Stomach smooth muscle (tissue), 2 donors: ENCODE results near the gene ZFP62.

Experiments used
- H3K27ac ChIP-seq: one replicate; pipeline ENCODE4 v1.7.0; 2013; ENCODE audit warnings: mild to moderate bottlenecking, low read length, inconsistent platforms
- H3K27me3 ChIP-seq, 2 donors: one replicate each; pipeline ENCODE4 v1.7.0; 2013; ENCODE audit warnings: low read length in 2 of 2; ENCODE audit not compliant: insufficient read depth in 2 of 2, control insufficient read depth in 1 of 2
- H3K36me3 ChIP-seq, 2 donors: one replicate each; pipeline ENCODE4 v1.7.0; 2013; ENCODE audit warnings: low read length in 2 of 2; ENCODE audit not compliant: control insufficient read depth in 2 of 2, insufficient read depth in 2 of 2
- H3K4me1 ChIP-seq: one replicate; pipeline ENCODE4 v1.7.0; 2013; ENCODE audit warnings: low read length; ENCODE audit not compliant: control insufficient read depth, insufficient read depth
- H3K4me3 ChIP-seq, 2 donors: one replicate each; pipeline ENCODE4 v1.7.0; 2013; ENCODE audit warnings: low read length in 2 of 2
- H3K9ac ChIP-seq, 2 donors: one replicate each; pipeline ENCODE4 v1.7.0; 2013; ENCODE audit warnings: low read length in 2 of 2, mild to moderate bottlenecking in 1 of 2
- H3K9me3 ChIP-seq, 2 donors: one replicate each; pipeline ENCODE4 v1.7.0; 2013; ENCODE audit warnings: low read length in 2 of 2; ENCODE audit not compliant: control insufficient read depth in 2 of 2
- donor health status: healthy.
- donor health status: Pancreatic carcinoma.

Gene ZFP62

DNA sequence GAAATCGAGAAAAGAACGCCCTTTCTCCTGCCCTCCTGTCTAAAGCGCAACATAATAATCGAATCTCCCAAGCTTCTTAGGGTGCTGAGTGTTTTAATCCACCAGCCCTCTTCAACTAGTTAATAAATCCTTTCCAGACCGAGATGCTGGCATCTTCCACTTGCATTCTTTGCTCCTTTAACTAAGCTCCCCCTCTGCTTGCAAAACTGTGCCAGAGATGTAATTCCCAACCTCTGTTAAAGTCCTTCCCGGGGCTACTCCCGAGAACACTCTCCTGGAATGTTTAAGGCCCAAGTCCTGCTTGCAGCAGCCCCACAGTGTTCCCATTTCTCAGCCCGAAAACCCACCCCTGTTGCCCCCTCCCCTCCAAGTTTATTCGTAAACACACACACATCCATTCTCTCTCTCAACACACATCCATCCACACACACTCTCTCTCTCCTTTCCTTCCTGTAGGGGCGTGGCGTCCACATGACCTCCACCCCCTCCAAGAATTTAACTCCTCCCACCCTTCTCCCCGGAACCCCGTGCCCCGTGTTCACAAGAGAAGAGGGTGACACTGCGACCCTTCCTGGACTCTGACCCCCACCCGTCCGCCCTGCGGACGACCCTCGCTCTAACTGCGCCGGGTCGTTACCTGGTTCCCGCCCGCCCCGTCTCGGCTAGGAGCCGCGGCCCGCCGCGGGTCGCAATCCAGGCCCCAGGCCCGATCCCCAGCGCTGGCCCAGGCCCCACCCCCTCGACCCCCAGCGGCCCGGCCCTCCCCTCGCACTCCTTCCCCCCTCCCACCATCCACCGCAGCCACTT is 51.5 kb downstream of the ZFP62 start:
- peaks cover 54% of the 10 kb centered on the region for H3K4me1 ChIP-seq
- no peaks in the 10 kb centered on the region for H3K9me3 ChIP-seq
- peaks cover 0 to 4% of the 10 kb centered on the region in 2 donors for H3K36me3 ChIP-seq
- peak overlapping the region; percentile 60 to 85 for H3K9ac ChIP-seq
- H3K27me3 ChIP-seq: no peaks in the 10 kb centered on the region
- peak overlapping the region; percentile 90 to 94 for H3K4me3 ChIP-seq
- H3K27ac ChIP-seq: peak overlapping the region; percentile 95

GRCh38 chr5:180808461-180809000 is 52.5 kb downstream of the ZFP62 start:
- peaks cover 0 to 4% of the 10 kb centered on the region in 2 donors for H3K36me3 ChIP-seq
- peak overlapping the region; percentile 12 for H3K27ac ChIP-seq
- H3K4me3 ChIP-seq: peak overlapping the region; percentile 90 to 94
- H3K4me1 ChIP-seq: peaks cover 64% of the 10 kb centered on the region
- no peaks in the 10 kb centered on the region for H3K9me3 ChIP-seq
- H3K27me3 ChIP-seq: no peaks in the 10 kb centered on the region
- H3K9ac ChIP-seq: peak overlapping the region; percentile 43 to 60

GRCh38 chr5:180807654-180808414 is 53.2 kb downstream of the ZFP62 start:
- H3K27ac ChIP-seq: peak overlapping the region; percentile 12

GRCh38 chr5:180807046-180807445 is 54.0 kb downstream of the ZFP62 start:
- peak overlapping the region in 1 of 2 donors; percentile 36 for H3K4me3 ChIP-seq
- H3K9me3 ChIP-seq: no peaks in the 10 kb centered on the region
- H3K27ac ChIP-seq: peak overlapping the region; percentile 33
- peak overlapping the region in 1 of 2 donors; percentile 43 for H3K9ac ChIP-seq
- no peaks in the 10 kb centered on the region for H3K27me3 ChIP-seq
- peaks cover 0 to 4% of the 10 kb centered on the region in 2 donors for H3K36me3 ChIP-seq
- H3K4me1 ChIP-seq: peaks cover 70% of the 10 kb centered on the region

More at GRCh38 chr5:180807654-180808414, 53.2 kb downstream of the ZFP62 start:
- Histone ChIP-seq H3K9ac (peak overlapping the region; percentile 0 to 43), H3K4me1 (peaks cover 71% of the 10 kb centered on the region), H3K36me3 (peaks cover 0 to 4% of the 10 kb centered on the region in 2 donors), H3K4me3 (peak overlapping the region; percentile 90 to 94), H3K9me3 (no peaks in the 10 kb centered on the region), H3K27me3 (no peaks in the 10 kb centered on the region)

- H3K9ac ChIP-seq: peak overlapping the region in 1 of 2 donors; percentile 43
- no peaks in the 10 kb centered on the region for H3K9me3 ChIP-seq
- H3K27me3 ChIP-seq: no peaks in the 10 kb centered on the region
- peaks cover 70% of the 10 kb centered on the region for H3K4me1 ChIP-seq
- H3K27ac ChIP-seq: no peak overlapping the region
- peak overlapping the region in 1 of 2 donors; percentile 36 for H3K4me3 ChIP-seq
- H3K36me3 ChIP-seq: peaks cover 0 to 4% of the 10 kb centered on the region in 2 donors
Measured at GRCh38 chr5:180806351-180807011, 54.6 kb downstream of the ZFP62 start.

DNA sequence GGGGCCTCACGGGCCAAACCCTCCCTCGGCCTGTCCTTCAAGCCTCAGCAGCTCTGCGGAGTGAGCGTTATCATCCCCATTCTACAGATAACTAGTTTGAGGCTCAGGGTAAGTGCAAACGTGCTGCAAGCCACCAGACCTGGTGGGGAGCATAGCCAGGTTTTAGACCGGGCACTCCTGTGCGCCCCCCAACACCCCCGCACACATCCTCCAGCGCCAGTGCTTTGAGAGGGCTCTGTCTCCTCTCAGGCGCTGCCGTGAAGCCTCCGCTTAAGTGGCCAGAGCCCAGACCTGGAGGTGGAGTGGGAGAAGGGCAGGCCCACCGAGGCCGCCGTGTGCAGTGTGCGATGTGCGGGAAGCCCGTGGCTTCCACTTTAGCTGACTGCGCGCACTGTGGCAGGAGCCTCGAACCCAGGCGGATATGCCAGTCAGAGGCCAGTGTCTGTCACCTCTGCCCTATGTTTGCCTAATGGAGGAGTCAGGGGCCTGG is 56.9 kb downstream of the ZFP62 start:
- H3K27me3 ChIP-seq: no peaks in the 10 kb centered on the region
- H3K36me3 ChIP-seq: peaks cover 0 to 10% of the 10 kb centered on the region in 2 donors
- H3K4me3 ChIP-seq: peak overlapping the region in 1 of 2 donors; percentile 86
- H3K9ac ChIP-seq: peak overlapping the region; percentile 36 to 85
- H3K9me3 ChIP-seq: no peaks in the 10 kb centered on the region
- peak overlapping the region; percentile 84 for H3K27ac ChIP-seq
- H3K4me1 ChIP-seq: peaks cover 77% of the 10 kb centered on the region

DNA sequence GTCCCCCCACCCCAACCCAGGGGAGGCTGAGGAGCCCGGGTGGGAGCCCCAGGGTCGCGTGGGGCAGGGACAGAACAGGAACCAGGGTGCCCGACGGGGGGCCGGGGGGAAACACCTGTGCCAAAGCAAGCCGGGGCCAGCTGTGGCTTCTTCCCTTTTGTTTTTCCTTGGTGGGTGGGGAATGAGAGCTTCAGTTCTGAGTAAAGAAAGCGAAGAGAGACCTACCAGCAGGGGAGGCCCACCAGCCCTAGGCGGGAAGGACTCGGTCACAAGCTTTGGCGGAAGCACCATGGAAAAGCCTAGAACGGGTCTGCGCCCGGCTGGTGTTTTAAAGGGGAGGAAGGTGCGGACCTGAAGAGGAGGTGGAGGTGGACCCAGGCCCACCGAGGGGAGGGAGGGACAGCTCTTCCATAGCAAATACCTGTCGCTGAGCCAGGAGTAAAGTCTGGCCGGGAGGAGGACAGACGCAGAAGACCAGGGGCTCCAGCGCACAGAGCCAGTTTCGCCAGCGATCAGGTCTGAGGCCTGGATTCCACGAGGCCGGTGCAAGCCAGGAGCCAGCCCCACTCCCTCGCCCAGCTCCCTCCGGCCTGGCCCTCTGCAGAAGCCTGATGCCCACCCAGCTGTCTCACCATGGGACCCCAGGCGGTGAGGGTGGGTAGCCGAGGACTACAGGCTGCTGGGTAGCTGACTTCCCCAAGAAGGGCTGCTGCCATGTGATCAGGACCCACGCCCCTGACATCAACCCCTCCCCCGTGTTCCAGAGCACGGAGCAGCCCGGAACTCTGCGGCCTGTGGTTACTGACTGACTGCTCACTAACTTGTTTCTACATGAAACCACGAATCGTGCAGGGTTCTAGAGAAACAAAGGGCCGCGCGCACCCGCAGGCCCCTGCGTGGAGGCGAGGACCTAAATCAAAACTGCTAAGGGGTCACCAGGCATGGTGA is 57.6 kb downstream of the ZFP62 start:
- Histone ChIP-seq H3K9ac (peak overlapping the region; percentile 72 to 85), H3K4me1 (peaks cover 76% of the 10 kb centered on the region), H3K4me3 (peak overlapping the region; percentile 40 to 86)

DNA sequence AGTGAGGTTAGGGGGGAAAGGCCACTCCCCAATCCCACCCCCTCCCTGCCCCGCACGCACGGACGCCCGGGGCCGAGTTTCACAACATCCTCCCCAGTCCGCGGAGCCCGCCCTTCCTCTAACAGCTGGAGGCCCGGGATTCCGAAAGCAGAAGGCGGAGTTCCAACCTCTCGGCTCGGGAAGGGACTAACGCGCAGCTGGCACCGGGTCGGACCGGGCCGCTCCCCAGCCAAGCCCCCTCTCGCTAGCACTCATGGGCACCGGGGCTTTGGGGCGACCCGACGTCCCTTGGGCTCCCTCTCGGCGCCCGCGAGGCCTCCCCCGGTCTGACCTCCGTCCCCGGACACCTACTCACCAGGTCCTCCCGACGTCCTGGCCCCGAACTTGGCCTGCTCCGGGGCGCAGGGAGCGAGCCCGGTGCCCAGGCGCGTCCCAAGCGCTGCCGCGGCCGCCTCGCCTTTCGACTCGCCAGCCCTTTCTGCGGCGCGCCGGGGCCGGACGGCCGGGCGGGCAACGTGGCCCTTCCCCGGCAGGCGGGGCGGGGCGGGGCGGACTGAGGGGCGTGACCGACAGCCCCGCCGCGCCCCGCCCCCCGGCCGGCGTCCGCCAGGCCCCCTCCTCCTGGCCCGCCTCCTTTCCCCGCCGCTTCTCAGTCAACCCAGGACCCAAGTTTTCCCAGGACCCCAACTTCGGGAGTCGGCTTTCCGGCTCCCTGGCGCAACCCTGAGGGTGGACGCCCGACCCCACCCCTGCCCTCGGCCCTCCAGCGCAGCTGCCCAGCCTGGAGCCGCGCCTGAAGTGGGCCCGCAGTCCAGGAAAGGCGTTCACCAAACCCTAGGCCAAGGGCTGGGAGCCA is 58.5 kb downstream of the ZFP62 start, which contains the start of gene MGAT1:
MGAT1 (minus strand) TSS at position 482 of the 856 bp plus-strand sequence. CDS start 9,835 bp downstream, outside the sequence.
- Histone ChIP-seq H3K27ac (peak within 1 kb of the TSS; percentile 84), H3K9ac (peak within 1 kb of the TSS; percentile 84 to 85), H3K4me3 (peak within 1 kb of the TSS; percentile 72 to 86), H3K9me3 (no peaks in the 10 kb centered on the region), H3K4me1 (peaks cover 78% of the 10 kb centered on the region), H3K27me3 (no peaks in the 10 kb centered on the region), H3K36me3 (peaks cover 0 to 8% of the 10 kb centered on the region in 2 donors)

More for the DNA sequence above, 57.6 kb downstream of the ZFP62 start:
- peaks cover 0 to 10% of the 10 kb centered on the region in 2 donors for H3K36me3 ChIP-seq
- H3K27ac ChIP-seq: peak overlapping the region; percentile 84
- no peaks in the 10 kb centered on the region for H3K9me3 ChIP-seq
- H3K27me3 ChIP-seq: no peaks in the 10 kb centered on the region
